ENCODE results near the gene CRB2. TPM values are rescaled to one million over a fixed set of nuclear protein-coding genes. Genes with fewer than 3 reads are reported as not detected.

The CRB2 gene
- total RNA-seq, 2 experiments from 2014 or later: 0.09 TPM; not detected in 1

DNA sequence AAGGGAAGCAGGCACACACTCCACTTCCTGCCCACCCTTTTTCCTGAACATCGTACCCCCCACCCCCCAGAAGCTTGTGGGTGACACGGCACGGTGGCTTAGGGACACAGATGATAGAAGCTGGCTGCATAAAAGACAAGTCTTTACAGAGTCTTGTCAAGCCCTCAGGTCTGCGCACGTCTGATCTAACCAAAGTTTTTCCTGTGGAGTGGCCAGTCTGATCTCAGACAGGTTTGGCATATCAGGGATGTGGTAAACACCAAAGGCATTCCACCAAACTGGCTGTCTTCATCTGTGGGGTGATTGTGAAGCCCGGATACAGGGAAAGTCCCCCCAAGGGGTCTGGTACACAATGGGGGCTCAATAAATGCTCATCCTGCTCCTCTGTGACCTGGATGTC lies 50.0 kb downstream of the CRB2 start:
- CTCF ChIA-PET: no interaction called here
- no peak for DNase-seq
- POLR2A ChIA-PET: no interaction called here
- no peak overlapping the region for H3K4me3 Mint-ChIP-seq
- no peaks in the 10 kb centered on the region for H3K27me3 Mint-ChIP-seq
- no peak for ATAC-seq
- no peaks in the 10 kb centered on the region for H3K9me3 Mint-ChIP-seq
- no peak overlapping the region for H3K27ac Mint-ChIP-seq
- no peaks in the 10 kb centered on the region for H3K36me3 Mint-ChIP-seq (ENCODE audit: low read depth)
- TF ChIP-seq, protein P1, sequence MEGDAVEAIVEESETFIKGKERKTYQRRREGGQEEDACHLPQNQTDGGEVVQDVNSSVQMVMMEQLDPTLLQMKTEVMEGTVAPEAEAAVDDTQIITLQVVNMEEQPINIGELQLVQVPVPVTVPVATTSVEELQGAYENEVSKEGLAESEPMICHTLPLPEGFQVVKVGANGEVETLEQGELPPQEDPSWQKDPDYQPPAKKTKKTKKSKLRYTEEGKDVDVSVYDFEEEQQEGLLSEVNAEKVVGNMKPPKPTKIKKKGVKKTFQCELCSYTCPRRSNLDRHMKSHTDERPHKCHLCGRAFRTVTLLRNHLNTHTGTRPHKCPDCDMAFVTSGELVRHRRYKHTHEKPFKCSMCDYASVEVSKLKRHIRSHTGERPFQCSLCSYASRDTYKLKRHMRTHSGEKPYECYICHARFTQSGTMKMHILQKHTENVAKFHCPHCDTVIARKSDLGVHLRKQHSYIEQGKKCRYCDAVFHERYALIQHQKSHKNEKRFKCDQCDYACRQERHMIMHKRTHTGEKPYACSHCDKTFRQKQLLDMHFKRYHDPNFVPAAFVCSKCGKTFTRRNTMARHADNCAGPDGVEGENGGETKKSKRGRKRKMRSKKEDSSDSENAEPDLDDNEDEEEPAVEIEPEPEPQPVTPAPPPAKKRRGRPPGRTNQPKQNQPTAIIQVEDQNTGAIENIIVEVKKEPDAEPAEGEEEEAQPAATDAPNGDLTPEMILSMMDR (IDR thresholded peaks at IDR 0.05): no peak
- peaks cover 8% of the 10 kb centered on the region for H3K4me1 Mint-ChIP-seq (ENCODE audit: low read depth)
- intact Hi-C loops (cut with micrococcal nuclease): loop anchor here (10.0 kb wide), 1 partner anchor 119 kb away; no protein-coding TSS in a partner anchor

- ATAC-seq (no peak), DNase-seq (no peak)
- ChIA-PET POLR2A (interaction anchor here (0.5 kb wide), 1 partner anchor 34 kb away, joined by 3 read pairs; no protein-coding TSS in a partner anchor), CTCF (no interaction called here)
- no peaks in the 10 kb centered on the region for H3K36me3 Mint-ChIP-seq (ENCODE audit: low read depth)
- intact Hi-C loops (cut with micrococcal nuclease): loop anchor here (10.0 kb wide), 1 partner anchor 118 kb away; no protein-coding TSS in a partner anchor
- H3K4me1 Mint-ChIP-seq (ENCODE audit: low read depth): peaks cover 8% of the 10 kb centered on the region
- no peak overlapping the region for H3K4me3 Mint-ChIP-seq
- H3K27me3 Mint-ChIP-seq: no peaks in the 10 kb centered on the region
- TF ChIP-seq, protein P1 (IDR thresholded peaks at IDR 0.05): no peak
- no peak overlapping the region for H3K27ac Mint-ChIP-seq
- H3K9me3 Mint-ChIP-seq: no peaks in the 10 kb centered on the region
These were observed 50.8 kb downstream of the CRB2 start for GRCh38 chr9:123406691-123407216.

DNA sequence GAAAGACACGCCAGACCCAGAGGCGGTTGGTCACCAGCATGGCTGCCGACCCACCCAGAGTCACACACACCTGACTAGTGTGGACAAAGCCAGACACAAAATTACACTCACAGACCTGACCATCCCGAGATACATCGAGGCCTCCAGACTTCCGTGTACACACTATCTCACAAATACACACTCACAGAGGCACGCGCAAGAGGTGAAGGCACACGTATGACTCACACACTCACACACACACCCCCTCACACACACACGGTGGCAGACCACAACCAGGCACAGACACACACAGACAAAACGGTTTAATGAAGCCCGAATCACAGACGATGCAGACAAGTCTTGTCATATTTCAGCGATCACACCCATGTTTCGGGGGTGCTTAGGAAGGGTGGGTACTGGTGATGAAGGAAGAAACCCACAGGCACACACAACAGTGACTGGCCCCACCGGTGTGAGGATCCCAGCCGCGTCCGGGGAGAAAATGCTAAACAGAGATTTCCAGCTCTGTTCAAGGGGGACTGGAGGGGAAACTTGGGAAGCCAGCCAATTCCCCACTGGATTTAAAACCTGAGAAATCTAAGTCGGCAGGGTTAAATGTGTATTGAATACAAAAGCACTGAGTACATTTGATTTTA lies 51.3 kb downstream of the CRB2 start:
- intact Hi-C loops (cut with micrococcal nuclease): loop anchor here (10.0 kb wide), 1 partner anchor 117 kb away; no protein-coding TSS in a partner anchor
- ChIA-PET CTCF (interaction anchor here (0.7 to 1.7 kb wide), 2 partner anchors 111 to 633 kb away, joined by 3 read pairs; no protein-coding TSS in a partner anchor), POLR2A (no interaction called here)
- no peak for DNase-seq
- Mint-ChIP-seq H3K4me1 (ENCODE audit: low read depth) (peaks cover 8% of the 10 kb centered on the region), H3K27ac (no peak overlapping the region), H3K36me3 (ENCODE audit: low read depth) (no peaks in the 10 kb centered on the region), H3K27me3 (no peaks in the 10 kb centered on the region), H3K4me3 (no peak overlapping the region), H3K9me3 (no peaks in the 10 kb centered on the region)
- TF ChIP-seq, protein P1 (IDR thresholded peaks at IDR 0.05): no peak
- no peak for ATAC-seq

DNA sequence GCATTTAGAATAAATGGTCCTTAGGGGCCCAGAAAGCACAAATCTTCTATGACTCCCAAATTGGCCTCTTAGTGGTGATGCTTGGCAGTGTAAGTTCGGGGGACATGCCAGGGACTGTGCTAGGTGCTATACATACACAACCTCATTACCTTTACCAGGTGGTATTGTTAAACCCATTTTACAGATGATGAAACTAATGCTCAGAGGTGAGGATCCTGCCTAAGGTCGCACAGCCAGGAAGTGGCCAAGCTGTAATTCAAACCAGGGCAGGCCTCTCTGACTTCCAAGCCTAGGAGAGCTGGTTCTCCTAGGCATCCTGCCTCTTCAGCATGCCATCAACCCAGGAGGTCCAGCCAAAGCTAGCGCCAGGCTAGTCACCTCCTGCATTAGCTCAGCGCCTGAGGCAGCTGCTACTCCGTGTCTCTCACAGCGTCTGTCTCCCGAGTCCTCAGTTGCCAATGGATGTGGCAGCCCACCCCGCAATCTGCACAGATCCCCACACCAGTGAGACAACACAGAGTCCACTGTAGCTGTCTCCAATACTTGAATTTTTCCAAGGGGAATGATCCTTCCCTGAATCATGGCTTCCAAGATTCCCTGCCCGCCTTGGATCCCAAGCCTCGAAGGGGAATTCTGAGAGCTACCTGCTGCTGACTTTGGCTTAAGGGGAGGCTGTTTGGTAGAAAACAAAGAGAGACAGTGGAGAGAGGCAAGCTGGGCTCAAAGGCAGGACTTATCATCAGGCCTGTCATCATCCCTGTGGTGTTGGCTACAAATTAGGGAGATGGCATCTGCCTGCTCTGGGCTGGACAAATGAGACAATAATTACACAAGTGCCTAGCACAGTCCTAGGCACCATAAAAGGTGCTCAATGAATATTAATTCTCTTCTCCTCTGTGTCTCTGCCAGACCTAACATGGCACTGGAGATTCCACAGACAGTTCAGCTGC lies 52.6 kb downstream of the CRB2 start:
- Mint-ChIP-seq H3K4me1 (ENCODE audit: low read depth) (peaks cover 8% of the 10 kb centered on the region), H3K27me3 (no peaks in the 10 kb centered on the region), H3K27ac (no peak overlapping the region), H3K36me3 (ENCODE audit: low read depth) (no peaks in the 10 kb centered on the region), H3K4me3 (no peak overlapping the region), H3K9me3 (no peaks in the 10 kb centered on the region)
- ChIA-PET POLR2A (no interaction called here), CTCF (interaction anchor here (1.2 to 1.7 kb wide), 3 partner anchors 8 to 109 kb away, joined by 3 to 5 read pairs (median 3); no protein-coding TSS in a partner anchor)
- DNase-seq (no peak), ATAC-seq (no peak)
- intact Hi-C loops (cut with micrococcal nuclease): loop anchor here (10.0 kb wide), 1 partner anchor 116 kb away; no protein-coding TSS in a partner anchor
- TF ChIP-seq, protein P1 (IDR thresholded peaks at IDR 0.05): no peak
